ENCODE results near the gene ZNF280D. TPM values are rescaled to one million over a fixed set of nuclear protein-coding genes. Genes with fewer than 3 reads are reported as not detected.

Gene ZNF280D
- total and polyA plus RNA-seq, 2 of the 8 experiments (the other 6 are each of a cell fraction or from before 2014, with no cell fraction given) = 7.4 to 27.5 TPM

DNA sequence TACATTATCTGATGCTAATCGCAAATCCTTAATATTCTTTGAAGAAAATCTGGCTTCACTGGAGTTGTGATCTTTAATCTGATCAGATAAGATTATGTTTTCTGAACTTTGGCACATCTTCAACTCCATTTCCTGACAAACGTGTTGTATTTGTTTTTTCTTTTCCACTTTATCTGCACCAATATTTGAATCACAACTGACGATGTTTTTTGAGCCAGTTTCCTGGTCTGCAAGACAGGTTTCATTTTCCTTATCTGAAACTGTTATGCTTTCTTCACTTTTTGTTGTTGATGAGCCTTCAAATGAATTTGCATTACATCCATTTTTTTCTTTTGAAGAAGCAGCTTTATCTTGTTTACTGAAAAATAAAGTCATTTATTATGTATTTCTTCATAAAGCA, 101.5 kb downstream of the ZNF280D start (continued):
- TF ChIP-seq, protein P1, sequence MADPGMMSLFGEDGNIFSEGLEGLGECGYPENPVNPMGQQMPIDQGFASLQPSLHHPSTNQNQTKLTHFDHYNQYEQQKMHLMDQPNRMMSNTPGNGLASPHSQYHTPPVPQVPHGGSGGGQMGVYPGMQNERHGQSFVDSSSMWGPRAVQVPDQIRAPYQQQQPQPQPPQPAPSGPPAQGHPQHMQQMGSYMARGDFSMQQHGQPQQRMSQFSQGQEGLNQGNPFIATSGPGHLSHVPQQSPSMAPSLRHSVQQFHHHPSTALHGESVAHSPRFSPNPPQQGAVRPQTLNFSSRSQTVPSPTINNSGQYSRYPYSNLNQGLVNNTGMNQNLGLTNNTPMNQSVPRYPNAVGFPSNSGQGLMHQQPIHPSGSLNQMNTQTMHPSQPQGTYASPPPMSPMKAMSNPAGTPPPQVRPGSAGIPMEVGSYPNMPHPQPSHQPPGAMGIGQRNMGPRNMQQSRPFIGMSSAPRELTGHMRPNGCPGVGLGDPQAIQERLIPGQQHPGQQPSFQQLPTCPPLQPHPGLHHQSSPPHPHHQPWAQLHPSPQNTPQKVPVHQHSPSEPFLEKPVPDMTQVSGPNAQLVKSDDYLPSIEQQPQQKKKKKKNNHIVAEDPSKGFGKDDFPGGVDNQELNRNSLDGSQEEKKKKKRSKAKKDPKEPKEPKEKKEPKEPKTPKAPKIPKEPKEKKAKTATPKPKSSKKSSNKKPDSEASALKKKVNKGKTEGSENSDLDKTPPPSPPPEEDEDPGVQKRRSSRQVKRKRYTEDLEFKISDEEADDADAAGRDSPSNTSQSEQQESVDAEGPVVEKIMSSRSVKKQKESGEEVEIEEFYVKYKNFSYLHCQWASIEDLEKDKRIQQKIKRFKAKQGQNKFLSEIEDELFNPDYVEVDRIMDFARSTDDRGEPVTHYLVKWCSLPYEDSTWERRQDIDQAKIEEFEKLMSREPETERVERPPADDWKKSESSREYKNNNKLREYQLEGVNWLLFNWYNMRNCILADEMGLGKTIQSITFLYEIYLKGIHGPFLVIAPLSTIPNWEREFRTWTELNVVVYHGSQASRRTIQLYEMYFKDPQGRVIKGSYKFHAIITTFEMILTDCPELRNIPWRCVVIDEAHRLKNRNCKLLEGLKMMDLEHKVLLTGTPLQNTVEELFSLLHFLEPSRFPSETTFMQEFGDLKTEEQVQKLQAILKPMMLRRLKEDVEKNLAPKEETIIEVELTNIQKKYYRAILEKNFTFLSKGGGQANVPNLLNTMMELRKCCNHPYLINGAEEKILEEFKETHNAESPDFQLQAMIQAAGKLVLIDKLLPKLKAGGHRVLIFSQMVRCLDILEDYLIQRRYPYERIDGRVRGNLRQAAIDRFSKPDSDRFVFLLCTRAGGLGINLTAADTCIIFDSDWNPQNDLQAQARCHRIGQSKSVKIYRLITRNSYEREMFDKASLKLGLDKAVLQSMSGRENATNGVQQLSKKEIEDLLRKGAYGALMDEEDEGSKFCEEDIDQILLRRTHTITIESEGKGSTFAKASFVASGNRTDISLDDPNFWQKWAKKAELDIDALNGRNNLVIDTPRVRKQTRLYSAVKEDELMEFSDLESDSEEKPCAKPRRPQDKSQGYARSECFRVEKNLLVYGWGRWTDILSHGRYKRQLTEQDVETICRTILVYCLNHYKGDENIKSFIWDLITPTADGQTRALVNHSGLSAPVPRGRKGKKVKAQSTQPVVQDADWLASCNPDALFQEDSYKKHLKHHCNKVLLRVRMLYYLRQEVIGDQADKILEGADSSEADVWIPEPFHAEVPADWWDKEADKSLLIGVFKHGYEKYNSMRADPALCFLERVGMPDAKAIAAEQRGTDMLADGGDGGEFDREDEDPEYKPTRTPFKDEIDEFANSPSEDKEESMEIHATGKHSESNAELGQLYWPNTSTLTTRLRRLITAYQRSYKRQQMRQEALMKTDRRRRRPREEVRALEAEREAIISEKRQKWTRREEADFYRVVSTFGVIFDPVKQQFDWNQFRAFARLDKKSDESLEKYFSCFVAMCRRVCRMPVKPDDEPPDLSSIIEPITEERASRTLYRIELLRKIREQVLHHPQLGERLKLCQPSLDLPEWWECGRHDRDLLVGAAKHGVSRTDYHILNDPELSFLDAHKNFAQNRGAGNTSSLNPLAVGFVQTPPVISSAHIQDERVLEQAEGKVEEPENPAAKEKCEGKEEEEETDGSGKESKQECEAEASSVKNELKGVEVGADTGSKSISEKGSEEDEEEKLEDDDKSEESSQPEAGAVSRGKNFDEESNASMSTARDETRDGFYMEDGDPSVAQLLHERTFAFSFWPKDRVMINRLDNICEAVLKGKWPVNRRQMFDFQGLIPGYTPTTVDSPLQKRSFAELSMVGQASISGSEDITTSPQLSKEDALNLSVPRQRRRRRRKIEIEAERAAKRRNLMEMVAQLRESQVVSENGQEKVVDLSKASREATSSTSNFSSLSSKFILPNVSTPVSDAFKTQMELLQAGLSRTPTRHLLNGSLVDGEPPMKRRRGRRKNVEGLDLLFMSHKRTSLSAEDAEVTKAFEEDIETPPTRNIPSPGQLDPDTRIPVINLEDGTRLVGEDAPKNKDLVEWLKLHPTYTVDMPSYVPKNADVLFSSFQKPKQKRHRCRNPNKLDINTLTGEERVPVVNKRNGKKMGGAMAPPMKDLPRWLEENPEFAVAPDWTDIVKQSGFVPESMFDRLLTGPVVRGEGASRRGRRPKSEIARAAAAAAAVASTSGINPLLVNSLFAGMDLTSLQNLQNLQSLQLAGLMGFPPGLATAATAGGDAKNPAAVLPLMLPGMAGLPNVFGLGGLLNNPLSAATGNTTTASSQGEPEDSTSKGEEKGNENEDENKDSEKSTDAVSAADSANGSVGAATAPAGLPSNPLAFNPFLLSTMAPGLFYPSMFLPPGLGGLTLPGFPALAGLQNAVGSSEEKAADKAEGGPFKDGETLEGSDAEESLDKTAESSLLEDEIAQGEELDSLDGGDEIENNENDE (IDR thresholded peaks at IDR 0.05; ENCODE audit: insufficient replicate concordance, low read length) = no peak
- TF ChIP-seq JUND (IDR thresholded peaks at IDR 0.05; ENCODE audit: low read length) (no peak), SP4 (IDR thresholded peaks at IDR 0.05; ENCODE audit: low read length) (no peak)

Measured in H1 (cell line).